Hepatocyte (in vitro differentiated cells): Measurements from ENCODE around the gene CCNA1. TPM values are rescaled to one million over a fixed set of nuclear protein-coding genes. Genes with fewer than 3 reads are reported as not detected.

ENCODE experiments used
- DNase-seq: peaks from one replicate; pipeline ENCODE4 v3.0.0-alpha.2; 2016; ENCODE audit warnings: low spot score
- H2AFZ ChIP-seq: fragments of 200-600 bp; sonication (generic); 2 replicates; pipeline ENCODE4 v1.6.0; 2016; ENCODE audit warnings: antibody characterized with exemption, mild to moderate bottlenecking
- H3K27ac ChIP-seq: fragments of 200-600 bp; sonication (generic); 2 replicates; pipeline ENCODE4 v1.5.1; 2016; ENCODE audit warnings: mild to moderate bottlenecking
- H3K27me3 ChIP-seq: fragments of 200-600 bp; sonication (generic); 2 replicates; pipeline ENCODE4 v1.6.1; 2016
- H3K36me3 ChIP-seq: fragments of 200-600 bp; sonication (generic); replicated peaks from 2 replicates; pipeline ENCODE4 v1.5.1; 2016; ENCODE audit warnings: low read depth; ENCODE audit not compliant: insufficient read depth
- H3K4me1 ChIP-seq: fragments of 200-600 bp; sonication (generic); 2 replicates; pipeline ENCODE4 v1.5.1; 2016; ENCODE audit warnings: mild to moderate bottlenecking, moderate library complexity; ENCODE audit not compliant: insufficient read depth
- H3K4me2 ChIP-seq: fragments of 200-600 bp; sonication (generic); 2 replicates; pipeline ENCODE4 v1.6.0; 2016
- H3K4me3 ChIP-seq: fragments of 200-600 bp; sonication (generic); 2 replicates; pipeline ENCODE4 v1.5.1; 2016; ENCODE audit warnings: mild to moderate bottlenecking
- H3K79me2 ChIP-seq: fragments of 200-600 bp; sonication (generic); 2 replicates; pipeline ENCODE4 v1.6.0; 2017; ENCODE audit warnings: mild to moderate bottlenecking
- H3K9me2 ChIP-seq: fragments of 200-600 bp; sonication (generic); replicated peaks from 2 replicates; pipeline ENCODE4 v1.6.0; 2017; ENCODE audit warnings: mild to moderate bottlenecking; ENCODE audit not compliant: insufficient read depth
- H3K9me3 ChIP-seq: fragments of 200-600 bp; sonication (generic); 2 replicates; pipeline ENCODE4 v1.5.1; 2016; ENCODE audit warnings: low read depth, mild to moderate bottlenecking
- H4K20me1 ChIP-seq: fragments of 200-600 bp; sonication (generic); 2 replicates; pipeline ENCODE4 v1.6.0; 2016; ENCODE audit warnings: mild to moderate bottlenecking; ENCODE audit not compliant: insufficient read depth, poor library complexity, severe bottlenecking
- CTCF ChIP-seq: fragments of 200-600 bp; sonication (generic); IDR thresholded peaks from 2 replicates; pipeline ENCODE4 v1.5.1; 2016; ENCODE audit warnings: antibody characterized with exemption, mild to moderate bottlenecking; ENCODE audit not compliant: poor library complexity
- EZH2 ChIP-seq: fragments of 200-600 bp; sonication (generic); IDR thresholded peaks from 2 replicates; pipeline ENCODE4 v1.6.1; 2016; ENCODE audit warnings: antibody characterized with exemption, mild to moderate bottlenecking, borderline replicate concordance
- EZH2phosphoT487 ChIP-seq: fragments of 200-600 bp; sonication (generic); IDR thresholded peaks from one replicate; pipeline ENCODE4 v1.6.1; 2018; ENCODE audit warnings: antibody characterized with exemption, mild to moderate bottlenecking, low read depth, moderate library complexity; ENCODE audit not compliant: unreplicated experiment, severe bottlenecking
- WGBS: methylation state at CpG from one replicate; pipeline ENCODE4 v1.1.6; 2016; ENCODE audit warnings: low lambda C conversion rate; ENCODE audit errors: missing lambda C conversion rate; 5-methylcytosine and 5-hydroxymethylcytosine counted together
- polyA plus RNA-seq: library from polyadenylated mRNA; unstranded; fragments of >200 nt; fragmentation: Nextera tagmentation; extraction: Ambion mirVana; gene quantifications from 2 replicates; pipeline ENCODE4 v1.2.1, GENCODE V29; 2016
- total RNA-seq: library from RNA; depleted of rRNA; stranded (reverse); fragments of >200 nt; gene quantifications from 2 replicates; pipeline ENCODE4 v1.2.3, GENCODE V29; 2014

CCNA1 gene
- total and polyA plus RNA-seq, 2 experiments from 2014 or later: 0.47 to 0.83 TPM

GRCh38 chr13:36412736-36413135, 19.6 kb upstream of the CCNA1 start:
- no peak for TF ChIP-seq EZH2phosphoT487
- no peak for TF ChIP-seq EZH2
- TF ChIP-seq CTCF: no peak

GRCh38 chr13:36413161-36413560, 19.1 kb upstream of the CCNA1 start:
- H3K27ac ChIP-seq: no peak overlapping the region
- H3K27me3 ChIP-seq: no peaks in the 10 kb centered on the region
- no peaks in the 10 kb centered on the region for H4K20me1 ChIP-seq
- DNase-seq: no peak
- H3K9me3 ChIP-seq: no peaks in the 10 kb centered on the region
- no peaks in the 10 kb centered on the region for H3K79me2 ChIP-seq
- H3K4me3 ChIP-seq: no peak overlapping the region
- no peak for TF ChIP-seq CTCF
- TF ChIP-seq EZH2: no peak
- no peak for TF ChIP-seq EZH2phosphoT487
- WGBS: 88% methylated on average over 1 of the region's 1 CpG
- H3K4me2 ChIP-seq: no peak overlapping the region
- H3K4me1 ChIP-seq: peaks cover 4% of the 10 kb centered on the region
- no peaks in the 10 kb centered on the region for H3K36me3 ChIP-seq
- H3K9me2 ChIP-seq: no peaks in the 10 kb centered on the region
- no peak overlapping the region for H2AFZ ChIP-seq

More at GRCh38 chr13:36412736-36413135, 19.6 kb upstream of the CCNA1 start:
- Histone ChIP-seq H3K27me3 (no peaks in the 10 kb centered on the region), H3K9me2 (no peaks in the 10 kb centered on the region), H3K4me3 (no peak overlapping the region), H3K27ac (no peak overlapping the region), H3K4me1 (peaks cover 4% of the 10 kb centered on the region), H3K36me3 (no peaks in the 10 kb centered on the region), H3K4me2 (no peak overlapping the region), H2AFZ (no peak overlapping the region), H4K20me1 (no peaks in the 10 kb centered on the region), H3K79me2 (no peaks in the 10 kb centered on the region), H3K9me3 (no peaks in the 10 kb centered on the region)
- no peak for DNase-seq
- 83% methylated on average over 1 of the region's 1 CpG for WGBS

- no peak overlapping the region for H3K27ac ChIP-seq
- TF ChIP-seq EZH2phosphoT487: no peak
- no peak for TF ChIP-seq EZH2
- TF ChIP-seq CTCF: no peak
- DNase-seq: no peak
- no peak overlapping the region for H3K4me2 ChIP-seq
- no peaks in the 10 kb centered on the region for H3K9me3 ChIP-seq
- H3K27me3 ChIP-seq: no peaks in the 10 kb centered on the region
- no peaks in the 10 kb centered on the region for H4K20me1 ChIP-seq
- no peak overlapping the region for H2AFZ ChIP-seq
- no peaks in the 10 kb centered on the region for H3K9me2 ChIP-seq
- H3K4me1 ChIP-seq: peaks cover 4% of the 10 kb centered on the region
- H3K36me3 ChIP-seq: no peaks in the 10 kb centered on the region
- H3K79me2 ChIP-seq: no peaks in the 10 kb centered on the region
- WGBS: 90% methylated on average over 3 of the region's 3 CpGs
- no peak overlapping the region for H3K4me3 ChIP-seq
These were observed 17.8 kb upstream of the CCNA1 start for GRCh38 chr13:36414461-36414860.

GRCh38 chr13:36417331-36417730, 15.0 kb upstream of the CCNA1 start:
- H3K4me2 ChIP-seq: peak overlapping the region; percentile 30
- H3K9me2 ChIP-seq: no peaks in the 10 kb centered on the region
- no peaks in the 10 kb centered on the region for H4K20me1 ChIP-seq
- no peaks in the 10 kb centered on the region for H3K9me3 ChIP-seq
- H3K27me3 ChIP-seq: no peaks in the 10 kb centered on the region
- H3K4me1 ChIP-seq: peaks cover 4% of the 10 kb centered on the region
- no peak overlapping the region for H2AFZ ChIP-seq
- TF ChIP-seq EZH2phosphoT487: no peak
- TF ChIP-seq CTCF: no peak
- no peak for TF ChIP-seq EZH2
- peak overlapping the region; percentile 6 for H3K27ac ChIP-seq
- H3K4me3 ChIP-seq: no peak overlapping the region
- WGBS: 81% methylated on average over 2 of the region's 2 CpGs
- no peaks in the 10 kb centered on the region for H3K79me2 ChIP-seq
- DNase-seq: no peak
- no peaks in the 10 kb centered on the region for H3K36me3 ChIP-seq
